GM21825 (cell line): ENCODE data around the gene TRDMT1.
"Not testable (repeated sequence)": the region's sequence is repeated elsewhere in the genome, so short reads cannot be mapped to it uniquely, and the experiment has no call there.

Experiments
- ATAC-seq: cut with Tn5 transposase; IDR thresholded peaks from one replicate; pipeline ENCODE4 v1.9.1; 2021; ENCODE audit warnings: mild to moderate bottlenecking, moderate library complexity; ENCODE audit not compliant: unreplicated experiment

Gene TRDMT1

DNA sequence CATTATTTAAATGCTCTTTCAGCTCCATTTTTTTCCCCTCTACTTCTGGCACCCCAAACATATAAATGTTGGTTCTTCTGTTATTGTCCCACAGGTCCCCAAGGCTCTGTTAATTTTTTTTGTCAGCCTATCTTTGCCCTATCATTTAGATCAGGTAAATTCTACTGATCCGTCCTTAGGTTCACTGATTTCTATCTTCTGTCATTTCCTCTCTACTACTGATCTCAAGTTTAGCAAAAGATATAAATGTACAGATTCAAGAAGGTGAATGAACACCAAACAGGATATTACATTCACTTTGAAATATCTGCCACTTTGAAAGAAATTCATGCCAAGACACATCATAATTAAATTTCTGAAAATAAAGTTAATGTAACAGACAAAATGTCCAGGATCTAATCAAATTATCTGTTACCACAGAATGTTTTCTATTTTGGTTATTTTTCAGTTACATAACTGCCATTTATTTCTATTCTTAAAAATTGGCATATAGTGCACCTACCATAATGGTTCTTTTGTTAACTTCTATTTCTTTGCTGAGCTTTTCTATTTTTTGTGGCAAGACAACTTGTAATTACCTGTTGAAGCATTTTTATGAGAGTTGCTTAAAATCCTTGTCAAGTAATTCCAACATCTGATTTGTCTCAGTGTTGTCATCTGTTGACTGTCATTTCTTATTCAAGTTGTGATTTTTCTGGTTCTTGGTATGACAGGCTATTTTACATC is 59.8 kb downstream of the TRDMT1 start:
- no peak for ATAC-seq

DNA sequence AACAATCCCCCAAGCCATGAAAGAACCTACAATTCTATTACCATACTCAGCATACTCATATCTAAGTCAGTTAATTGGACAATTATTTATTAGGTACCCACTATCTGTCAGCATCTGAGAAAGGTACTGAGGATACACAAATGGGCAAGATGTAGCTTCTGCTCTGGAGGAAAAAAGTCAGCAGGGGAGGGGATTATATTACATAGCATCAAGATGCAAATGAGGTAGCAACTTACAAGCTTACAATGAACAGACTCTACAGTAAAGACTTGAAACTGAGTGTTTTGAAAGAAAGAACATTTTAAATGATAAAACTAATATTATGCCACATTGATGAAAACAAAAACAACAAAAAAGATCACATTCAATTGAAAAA is 61.1 kb downstream of the TRDMT1 start:
- ATAC-seq = no peak

DNA sequence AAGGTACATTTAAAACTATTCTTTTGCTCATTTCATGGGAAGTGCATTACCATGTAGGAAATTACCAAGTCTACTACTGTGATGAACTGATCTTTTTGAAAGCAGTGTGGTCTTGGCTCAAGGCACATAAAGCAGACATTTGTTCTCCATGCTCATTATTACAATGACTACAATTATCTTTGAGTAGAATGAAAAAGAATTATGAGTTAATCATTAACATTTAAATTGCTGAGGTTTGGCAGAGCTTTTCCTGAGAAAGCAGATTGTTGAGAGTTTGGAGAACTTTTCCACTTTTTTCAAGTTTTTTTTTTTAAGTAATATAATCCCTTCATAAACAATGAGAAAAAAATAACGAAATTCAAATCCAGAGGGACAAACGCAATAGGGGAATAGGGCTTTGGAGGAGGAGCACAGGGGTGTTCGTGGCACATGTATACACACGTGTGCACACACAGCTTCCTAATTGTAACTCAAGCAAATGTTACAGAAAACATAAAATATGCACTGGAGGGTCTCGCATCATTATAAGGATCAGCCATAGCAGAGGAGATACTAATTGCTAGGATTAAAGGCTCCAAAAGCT is 62.9 kb downstream of the TRDMT1 start:
- no peak for ATAC-seq

DNA sequence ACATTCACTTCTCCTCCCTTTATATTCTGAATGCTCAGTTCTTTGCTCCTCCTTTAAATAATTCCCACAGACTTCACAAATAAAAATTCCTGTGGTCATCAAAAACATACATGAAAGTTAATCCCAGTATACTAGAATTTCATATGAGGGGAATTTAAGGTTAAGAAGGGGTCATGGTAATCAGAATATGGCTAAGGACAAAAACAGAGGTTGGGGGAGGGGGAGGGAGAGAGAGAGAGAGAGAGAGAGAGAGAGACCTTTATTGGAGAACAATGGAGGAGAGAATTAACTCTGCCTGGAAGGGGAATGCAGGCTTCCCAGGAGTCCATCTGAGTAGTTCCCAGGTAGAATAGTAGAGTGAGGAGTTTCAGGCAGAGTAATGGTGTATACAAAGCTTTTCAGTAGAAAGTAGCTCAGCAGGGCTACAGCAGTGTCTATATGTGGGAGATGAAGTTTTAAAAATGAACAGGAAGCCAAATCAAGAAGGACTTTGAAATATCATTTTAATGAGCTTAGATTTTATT is 66.7 kb downstream of the TRDMT1 start:
- ATAC-seq = no peak

DNA sequence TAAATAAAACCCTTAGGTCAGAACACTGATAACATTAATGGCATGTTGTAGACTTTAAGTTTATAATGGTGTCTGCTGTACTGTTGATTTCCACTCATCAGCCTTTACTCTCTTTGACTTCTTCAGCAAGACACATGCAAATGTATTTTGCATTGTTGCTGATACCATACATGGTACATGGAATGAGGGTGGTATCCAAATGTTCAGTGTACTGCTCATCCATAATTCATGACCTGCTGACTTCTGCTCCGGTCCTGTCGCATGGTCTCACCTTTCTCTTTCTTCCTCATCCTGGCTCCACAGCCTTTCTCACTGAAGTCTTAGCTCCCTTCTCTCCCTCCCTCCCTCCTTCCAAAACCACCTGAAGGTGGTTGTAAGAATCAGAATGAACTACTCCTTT is 67.2 kb downstream of the TRDMT1 start:
- ATAC-seq = no peak

DNA sequence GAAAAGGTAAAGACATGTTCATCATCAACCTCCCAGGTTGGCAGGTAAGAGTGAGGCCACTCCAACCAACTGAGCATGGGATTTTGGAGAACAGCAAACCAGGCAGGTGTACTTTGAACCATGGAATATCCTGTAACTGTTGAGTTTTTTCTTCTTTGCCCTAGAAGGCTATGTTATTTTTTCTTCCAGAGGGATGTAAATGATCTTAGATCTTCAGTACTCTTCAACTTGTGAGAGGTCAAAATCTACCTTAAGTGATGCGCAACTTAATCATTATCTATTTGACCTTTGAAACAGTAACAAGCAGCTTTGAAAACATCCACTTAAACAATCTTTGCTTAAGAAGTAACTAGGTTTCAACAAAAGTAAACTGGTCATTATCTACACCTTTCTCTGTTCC is 71.7 kb downstream of the TRDMT1 start, which contains the start of gene CUBN:
CUBN (minus strand) TSS at position 71 of the 400 bp plus-strand sequence; CDS start at position 25, 46 bp downstream.
- no peak for ATAC-seq

DNA sequence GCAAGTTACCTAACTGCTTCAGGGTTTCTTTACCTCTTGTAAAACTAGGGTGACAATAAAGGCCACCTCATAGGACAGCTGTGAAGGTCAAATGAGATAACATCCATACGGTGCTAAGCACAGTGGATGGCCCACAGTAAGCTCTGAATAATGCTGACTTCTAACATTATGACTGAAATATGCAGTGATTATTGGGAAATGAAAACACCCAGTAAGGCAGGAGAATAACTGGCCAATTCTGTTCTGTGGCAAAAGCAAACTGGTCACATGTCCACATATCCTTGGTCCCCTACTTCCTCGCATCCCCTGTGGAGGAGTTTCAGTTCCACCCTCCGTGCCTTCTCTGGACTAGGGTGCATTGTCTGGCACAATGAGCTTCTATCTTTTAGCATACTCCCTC is 73.2 kb downstream of the TRDMT1 start:
- ATAC-seq = no peak

DNA sequence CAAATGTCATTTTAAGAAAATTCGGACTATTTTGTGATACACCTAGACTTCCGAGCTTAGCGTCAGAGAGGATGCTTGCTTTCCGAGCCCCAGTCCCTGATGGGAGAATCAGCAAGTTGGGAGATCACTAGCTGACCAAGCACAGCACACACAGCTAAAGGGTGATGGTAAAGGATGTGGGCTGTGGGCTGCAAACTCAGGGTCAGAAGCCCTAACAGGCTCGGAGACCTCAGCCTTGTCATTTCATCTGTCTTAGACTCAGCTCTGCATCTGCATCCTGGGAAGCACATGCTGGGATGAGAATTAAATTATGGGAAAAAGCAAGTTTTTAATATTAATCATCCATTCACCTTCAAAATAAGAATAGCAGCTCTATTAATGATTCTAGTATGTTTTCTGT is 75.1 kb downstream of the TRDMT1 start:
- no peak for ATAC-seq

DNA sequence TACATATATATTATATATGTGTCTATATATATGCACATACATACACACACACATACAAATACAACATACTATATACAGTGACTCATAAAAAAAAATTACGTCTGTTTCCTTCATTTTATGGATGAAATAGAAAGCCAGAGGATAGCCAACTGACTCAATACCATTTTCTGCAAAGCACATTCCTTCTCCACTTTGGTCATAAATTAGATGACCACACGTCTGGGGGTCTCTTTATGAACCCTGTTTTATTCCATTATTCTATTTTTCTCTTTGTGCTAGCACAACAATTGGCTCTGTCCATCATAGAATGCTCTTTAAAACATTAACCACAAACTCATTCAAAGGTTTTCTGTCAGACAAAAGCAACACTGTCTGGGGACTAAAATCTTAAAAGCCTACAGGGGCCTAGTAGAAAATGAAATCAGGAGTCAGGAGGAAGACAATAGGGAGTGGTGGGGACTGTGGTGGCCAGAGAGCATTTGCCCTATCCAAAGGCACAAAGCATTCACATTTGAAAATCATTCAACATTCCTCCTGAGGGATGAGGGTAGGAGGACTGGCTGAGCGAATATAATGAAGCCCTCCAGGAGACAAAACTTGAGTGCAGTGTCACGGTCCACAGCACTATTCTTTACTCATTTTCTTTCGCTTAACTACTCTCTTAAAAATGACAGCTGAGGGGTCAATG is 76.1 kb downstream of the TRDMT1 start:
- ATAC-seq = no peak

DNA sequence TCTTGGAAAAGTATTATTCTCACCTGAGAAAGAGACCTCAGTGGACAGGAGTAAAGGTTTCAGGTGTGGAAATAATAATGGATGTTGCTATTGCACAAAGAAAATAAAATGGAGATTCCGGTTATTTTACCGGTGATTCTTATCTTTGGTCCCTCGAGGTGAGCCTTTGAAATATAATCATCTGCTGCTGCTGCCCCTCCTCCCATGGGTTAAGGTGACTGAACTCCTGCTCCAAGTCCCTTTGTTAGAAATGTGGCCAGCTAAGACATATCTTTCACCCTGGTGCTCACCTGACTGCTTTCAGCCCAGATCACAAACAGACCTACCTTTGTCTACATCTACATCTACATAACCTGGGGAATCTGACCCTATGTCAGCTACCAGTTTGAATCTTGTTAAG is 77.5 kb downstream of the TRDMT1 start:
- ATAC-seq = no peak

DNA sequence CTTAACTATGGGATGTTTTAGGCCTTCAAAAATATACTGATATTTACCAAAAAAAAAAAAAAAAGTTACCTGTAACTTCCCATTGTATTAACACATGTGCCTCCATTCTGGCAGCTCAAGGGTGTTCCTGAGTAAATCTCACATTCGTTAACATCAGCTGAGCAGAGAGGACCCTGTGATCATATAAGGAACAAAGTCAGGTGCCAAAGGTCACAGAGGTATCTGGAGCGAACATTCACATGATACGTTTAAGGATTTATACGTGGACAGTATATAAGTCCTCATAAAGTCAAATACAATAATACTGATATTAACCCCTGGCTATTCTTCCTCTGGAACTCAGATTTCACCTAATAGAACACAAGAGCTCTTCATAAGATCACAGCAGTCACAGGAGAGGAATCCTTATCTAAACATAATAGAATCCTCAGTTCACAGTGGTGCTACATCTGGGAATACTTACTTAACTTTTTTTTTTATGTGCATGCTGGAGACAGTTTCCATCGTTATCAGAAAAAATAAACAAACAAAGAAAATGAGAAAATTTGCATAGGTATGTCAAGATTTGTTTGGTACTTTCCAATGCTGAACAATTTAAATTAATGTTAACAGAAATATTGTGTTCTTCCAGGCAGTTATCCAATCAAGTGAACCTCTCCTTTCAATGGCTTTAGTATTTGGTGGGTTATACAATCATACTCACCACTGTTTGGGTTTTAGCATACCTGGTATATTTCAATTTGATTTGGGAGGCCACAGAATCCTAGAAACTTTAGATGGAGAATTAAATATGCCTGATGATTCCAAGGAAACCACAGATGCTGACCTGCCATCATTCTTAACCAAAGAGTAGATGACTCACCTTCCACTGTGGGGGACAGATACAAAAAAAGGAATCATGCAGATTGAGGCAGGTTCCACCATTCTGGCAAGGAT is 78.5 kb downstream of the TRDMT1 start:
- no peak for ATAC-seq

DNA sequence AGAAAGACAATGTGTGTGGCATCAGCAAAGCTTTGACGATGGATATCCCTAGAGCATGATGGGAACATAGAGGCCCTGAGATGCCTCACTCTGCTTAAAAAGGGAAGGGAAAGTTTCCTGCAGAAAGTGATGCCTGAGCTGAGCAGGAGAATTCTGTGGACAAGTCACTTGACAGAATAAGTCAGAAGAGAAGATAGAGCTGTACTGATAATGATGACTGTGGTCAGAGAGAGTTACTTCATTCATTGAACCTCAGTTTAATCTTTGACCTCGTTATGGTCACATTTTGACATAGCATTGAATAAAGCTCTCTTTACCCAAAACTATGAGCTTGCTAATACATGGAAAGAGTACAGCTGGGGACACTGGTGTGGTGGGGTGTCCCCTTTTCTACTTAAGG is 79.4 kb downstream of the TRDMT1 start:
- ATAC-seq = no peak

DNA sequence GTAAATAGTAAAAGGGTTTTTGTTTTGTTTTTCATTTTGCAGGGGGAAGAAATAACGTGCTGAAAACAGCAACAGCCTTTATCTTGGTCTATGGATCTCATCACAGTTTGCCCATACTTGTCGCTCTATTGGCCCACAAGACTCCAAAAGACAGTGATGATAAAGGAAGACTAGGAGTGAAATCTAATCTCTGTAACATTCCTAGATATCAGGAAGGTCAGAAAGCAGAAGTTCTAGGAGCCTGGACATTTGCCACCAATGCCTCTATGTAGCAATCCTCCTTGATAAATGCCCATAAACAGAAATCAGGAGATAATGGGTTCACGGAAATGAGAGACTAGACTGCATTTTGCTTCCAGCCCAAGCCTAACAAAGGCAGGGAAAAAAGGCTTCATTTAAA is 80.8 kb downstream of the TRDMT1 start:
- no peak for ATAC-seq

DNA sequence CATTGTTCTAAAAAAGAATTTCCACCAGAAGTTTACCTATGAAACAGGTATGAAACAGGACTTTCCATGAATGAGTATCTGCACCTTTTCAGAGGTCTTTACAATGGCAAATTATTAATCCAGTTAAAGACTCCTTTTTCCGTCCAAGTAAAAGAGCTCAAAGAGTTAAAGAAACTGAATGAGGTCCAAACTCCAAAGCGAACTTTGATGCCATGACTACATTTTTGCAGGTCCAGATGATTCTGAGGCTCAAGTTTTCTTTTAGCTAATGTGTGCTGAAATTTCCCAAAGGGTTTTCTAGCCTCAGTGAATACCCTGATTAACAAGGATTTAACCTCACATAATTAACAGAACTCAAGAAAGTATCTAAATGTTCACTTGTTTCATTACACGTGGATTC is 81.6 kb downstream of the TRDMT1 start:
- no peak for ATAC-seq

DNA sequence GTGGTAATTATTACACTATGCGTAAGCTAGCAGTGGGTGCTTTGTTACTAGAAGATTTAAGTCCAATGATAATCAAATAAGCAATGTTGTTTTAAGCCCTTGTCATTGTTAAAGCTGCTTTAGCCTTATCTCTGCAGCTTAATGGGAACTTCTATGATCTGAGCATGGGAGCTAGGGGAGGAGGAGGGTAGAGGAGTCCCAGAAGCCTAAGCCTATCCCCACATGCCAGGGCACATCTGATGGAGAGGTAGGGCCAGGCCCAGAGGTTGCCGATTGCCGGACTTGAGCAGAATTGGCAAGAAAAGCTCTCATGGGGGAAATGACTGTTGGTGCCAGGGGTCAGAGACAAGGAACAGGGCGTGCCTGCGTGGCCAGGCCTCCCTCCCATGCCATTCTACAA is 85.3 kb downstream of the TRDMT1 start:
- no peak for ATAC-seq

DNA sequence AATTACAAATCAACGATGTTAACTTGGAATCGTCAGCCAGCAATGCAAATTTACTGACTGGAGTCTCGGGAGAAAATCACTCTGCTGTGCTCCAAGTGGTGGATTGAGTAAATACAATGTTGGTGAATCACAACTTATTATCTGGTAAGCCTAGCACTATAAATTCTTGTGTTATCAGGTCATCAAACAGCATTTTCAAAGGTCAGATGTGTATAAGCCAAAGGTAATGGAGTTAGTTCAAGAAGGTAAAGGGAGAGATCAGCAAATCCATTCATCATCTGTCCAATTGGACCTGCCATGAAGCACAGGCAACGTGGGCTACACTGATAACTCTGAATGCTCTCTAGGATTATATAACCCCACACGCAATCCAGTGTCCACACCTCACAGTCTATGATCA is 85.8 kb downstream of the TRDMT1 start:
- no peak for ATAC-seq

DNA sequence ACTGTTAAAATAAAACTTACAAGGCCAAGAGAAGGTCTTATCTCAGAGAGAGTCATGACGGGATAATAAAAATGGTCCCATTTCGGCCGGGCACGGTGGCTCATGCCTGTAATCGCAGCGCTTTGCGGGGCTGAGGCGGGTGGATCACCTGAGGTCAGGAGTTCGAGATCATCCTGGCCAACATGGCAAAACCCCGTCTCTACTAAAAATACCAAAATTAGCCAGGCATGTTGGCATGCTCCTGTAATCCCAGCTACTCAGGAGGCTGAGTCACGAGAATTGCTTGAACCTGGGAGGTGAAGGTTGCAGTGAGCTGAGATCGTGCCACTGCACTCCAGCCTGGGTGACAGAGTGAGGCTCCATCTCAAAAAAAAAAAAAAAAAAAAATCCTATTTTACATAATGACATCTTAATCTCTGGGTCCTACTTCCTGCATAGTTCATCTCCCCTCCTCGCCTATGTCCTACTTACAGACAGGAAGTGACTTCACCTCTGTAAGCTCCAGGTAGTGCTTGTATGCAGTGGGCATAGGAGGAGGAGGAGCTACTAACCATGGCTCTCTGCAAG is 86.5 kb downstream of the TRDMT1 start:
- not testable (repeated sequence) for ATAC-seq

DNA sequence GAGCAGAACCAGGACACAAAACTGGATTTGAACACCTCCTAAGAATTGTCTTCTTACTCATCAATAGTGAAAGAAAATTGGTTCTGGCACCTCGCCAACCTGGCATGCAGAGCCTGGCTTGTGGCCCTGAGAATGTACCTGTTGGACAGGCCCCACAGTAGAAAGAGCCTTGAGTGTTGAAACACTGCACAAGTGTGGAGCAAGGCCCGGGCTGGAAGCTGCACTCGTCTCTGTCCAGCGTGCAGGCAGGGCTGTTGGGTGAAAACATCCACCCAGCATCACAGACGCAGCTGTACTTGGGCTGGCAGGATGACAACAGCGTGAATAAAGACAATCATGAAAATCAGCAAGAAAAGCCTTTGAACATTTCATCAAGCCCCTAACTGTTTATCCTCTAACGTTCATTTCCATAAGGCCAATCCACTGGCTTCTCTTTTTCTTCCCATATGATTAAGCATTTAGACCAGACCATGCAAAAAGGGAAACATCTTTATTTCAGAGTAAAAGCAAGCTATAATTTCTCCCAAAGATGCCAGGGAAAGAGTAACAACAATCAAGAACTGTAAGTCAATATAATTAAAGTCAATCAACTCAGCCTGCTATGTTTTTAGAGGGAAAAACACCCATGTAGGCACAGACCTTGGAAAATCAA is 87.5 kb downstream of the TRDMT1 start:
- no peak for ATAC-seq

DNA sequence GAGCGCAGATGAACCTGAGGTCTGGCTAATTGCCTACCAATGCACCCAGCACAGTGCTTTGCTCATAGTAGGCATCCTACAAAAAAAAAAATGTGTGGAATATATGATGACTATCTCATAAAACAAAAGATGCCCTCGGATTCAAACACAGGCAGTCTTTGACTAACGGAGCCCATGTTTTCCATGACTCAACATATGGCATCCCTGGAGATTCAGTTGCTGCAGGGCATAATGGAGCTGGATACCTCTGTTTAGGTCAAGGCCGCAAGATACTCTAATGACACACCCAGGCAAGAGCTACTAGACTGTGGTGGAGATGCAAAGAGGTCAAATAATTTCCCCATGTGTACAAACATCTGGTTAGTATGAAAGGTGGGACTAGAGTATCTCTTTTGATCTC is 88.1 kb downstream of the TRDMT1 start:
- ATAC-seq = no peak

DNA sequence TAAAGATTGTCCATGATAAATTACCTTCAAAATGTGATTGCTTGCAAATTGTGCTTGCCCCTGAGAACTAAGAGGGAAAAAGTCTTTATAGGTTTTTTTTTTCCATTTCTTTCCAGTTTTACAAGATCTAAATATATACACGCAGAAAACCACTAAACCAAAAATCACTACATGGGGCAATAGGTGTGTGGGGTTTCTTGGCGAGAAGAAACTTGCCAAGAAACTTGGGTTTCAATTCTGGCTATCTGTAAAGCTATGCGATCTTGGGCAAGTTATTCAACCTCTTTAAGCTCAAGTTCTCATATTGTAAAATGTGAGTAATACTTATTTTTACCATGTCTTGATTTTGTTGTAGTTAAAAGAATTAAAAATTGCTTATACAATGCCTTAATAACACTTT is 88.9 kb downstream of the TRDMT1 start:
- no peak for ATAC-seq
